ENCODE results near the gene MOG.

DNA sequence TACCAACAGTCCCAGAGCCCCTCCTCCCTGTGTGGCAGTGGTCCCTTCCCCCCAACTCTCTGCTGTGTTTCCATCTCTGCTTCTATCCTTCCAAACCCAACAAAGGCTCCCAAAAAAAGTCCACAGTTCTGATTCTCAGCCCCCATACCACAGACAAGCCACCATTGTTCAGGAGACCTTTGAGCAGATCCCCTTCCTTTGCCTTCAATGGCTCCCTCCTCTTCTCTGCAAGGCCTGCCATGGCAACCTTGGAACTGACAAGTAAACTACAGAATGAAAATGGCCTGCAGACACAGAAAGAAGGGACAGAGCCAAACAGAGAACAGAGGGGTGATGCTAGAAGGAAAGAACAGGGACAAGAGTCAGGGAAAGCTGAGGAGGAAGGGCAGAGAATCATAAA lies 48.8 kb upstream of the MOG start:
- TF ChIP-seq, protein P1, sequence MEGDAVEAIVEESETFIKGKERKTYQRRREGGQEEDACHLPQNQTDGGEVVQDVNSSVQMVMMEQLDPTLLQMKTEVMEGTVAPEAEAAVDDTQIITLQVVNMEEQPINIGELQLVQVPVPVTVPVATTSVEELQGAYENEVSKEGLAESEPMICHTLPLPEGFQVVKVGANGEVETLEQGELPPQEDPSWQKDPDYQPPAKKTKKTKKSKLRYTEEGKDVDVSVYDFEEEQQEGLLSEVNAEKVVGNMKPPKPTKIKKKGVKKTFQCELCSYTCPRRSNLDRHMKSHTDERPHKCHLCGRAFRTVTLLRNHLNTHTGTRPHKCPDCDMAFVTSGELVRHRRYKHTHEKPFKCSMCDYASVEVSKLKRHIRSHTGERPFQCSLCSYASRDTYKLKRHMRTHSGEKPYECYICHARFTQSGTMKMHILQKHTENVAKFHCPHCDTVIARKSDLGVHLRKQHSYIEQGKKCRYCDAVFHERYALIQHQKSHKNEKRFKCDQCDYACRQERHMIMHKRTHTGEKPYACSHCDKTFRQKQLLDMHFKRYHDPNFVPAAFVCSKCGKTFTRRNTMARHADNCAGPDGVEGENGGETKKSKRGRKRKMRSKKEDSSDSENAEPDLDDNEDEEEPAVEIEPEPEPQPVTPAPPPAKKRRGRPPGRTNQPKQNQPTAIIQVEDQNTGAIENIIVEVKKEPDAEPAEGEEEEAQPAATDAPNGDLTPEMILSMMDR (IDR thresholded peaks at IDR 0.05), result no peak
- TF ChIP-seq EZH2 (IDR thresholded peaks at IDR 0.05; ENCODE audit: borderline replicate concordance, insufficient read depth, low read depth, low read length, poor library complexity, severe bottlenecking), result no peak

Measured in B cell (primary cell).